ENCODE data around the gene MRPS10. TPM values are rescaled to one million over a fixed set of nuclear protein-coding genes. Genes with fewer than 3 reads are reported as not detected.

Gene MRPS10
- polyA plus RNA-seq, 2 donors: 38.3 to 47.3 TPM

DNA sequence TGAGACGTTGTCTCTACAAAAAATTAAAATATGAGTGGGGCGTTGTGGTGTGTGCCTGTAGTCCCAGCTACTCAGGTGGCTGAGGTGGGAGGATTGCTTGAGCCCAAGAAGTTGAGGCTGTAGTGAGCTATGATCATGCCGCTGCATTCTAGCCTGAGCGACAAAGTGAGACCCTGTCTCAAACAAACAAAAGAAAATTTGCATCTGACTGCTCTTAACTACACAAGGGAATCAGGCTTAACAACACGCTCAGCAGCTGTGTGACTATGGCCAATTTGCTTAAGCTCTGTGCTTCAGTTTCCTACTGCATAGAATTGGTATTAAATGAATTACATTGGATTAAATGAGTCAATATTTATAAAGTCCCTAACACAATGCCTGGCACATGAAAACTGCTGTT, 24.3 kb upstream of the MRPS10 start:
- H3K9me3 ChIP-seq (ENCODE audit: control insufficient read depth in 2 of 2, insufficient read depth in 1 of 2, low read depth in 1 of 2, low read length in 1 of 2): peaks cover 0 to 2% of the 10 kb centered on the region in 2 donors
- peaks cover 3 to 7% of the 10 kb centered on the region in 2 donors for H3K4me1 ChIP-seq (ENCODE audit: control insufficient read depth in 2 of 2, insufficient read depth in 2 of 2, low read length in 1 of 2)
- H3K36me3 ChIP-seq (ENCODE audit: control insufficient read depth in 2 of 2, insufficient read depth in 2 of 2, low read length in 1 of 2): peaks cover 0 to 10% of the 10 kb centered on the region in 2 donors
- no peaks in the 10 kb centered on the region for H3K27me3 ChIP-seq (ENCODE audit: control insufficient read depth in 1 of 2, insufficient read depth in 2 of 2, low read length in 2 of 2)
- peak overlapping the region; percentile 62 to 88 for H3K27ac ChIP-seq (ENCODE audit: low read depth in 2 of 2, low read length in 1 of 2)
- no peak overlapping the region for H3K4me3 ChIP-seq (ENCODE audit: low read depth in 1 of 2, low read length in 2 of 2)
- WGBS, 2 donors: 72 to 78% methylated on average over 5 of the region's 5 CpGs

- peaks cover 0 to 13% of the 10 kb centered on the region in 2 donors for H3K36me3 ChIP-seq (ENCODE audit: control insufficient read depth in 2 of 2, insufficient read depth in 2 of 2, low read length in 1 of 2)
- peaks cover 0 to 9% of the 10 kb centered on the region in 2 donors for H3K4me1 ChIP-seq (ENCODE audit: control insufficient read depth in 2 of 2, insufficient read depth in 2 of 2, low read length in 1 of 2)
Observed at GRCh38 chr6:42239736-42240375, 22.2 kb upstream of the MRPS10 start.

GRCh38 chr6:42239333-42239732, 21.7 kb upstream of the MRPS10 start:
- no peak overlapping the region for H3K4me3 ChIP-seq (ENCODE audit: low read depth in 1 of 2, low read length in 2 of 2)
- 55 to 72% methylated on average over 5 of the region's 5 CpGs for WGBS, 2 donors
- no peaks in the 10 kb centered on the region for H3K27me3 ChIP-seq (ENCODE audit: control insufficient read depth in 1 of 2, insufficient read depth in 2 of 2, low read length in 2 of 2)
- H3K9me3 ChIP-seq (ENCODE audit: control insufficient read depth in 2 of 2, insufficient read depth in 1 of 2, low read depth in 1 of 2, low read length in 1 of 2): peaks cover 0 to 2% of the 10 kb centered on the region in 2 donors
- peaks cover 0 to 12% of the 10 kb centered on the region in 2 donors for H3K36me3 ChIP-seq (ENCODE audit: control insufficient read depth in 2 of 2, insufficient read depth in 2 of 2, low read length in 1 of 2)
- H3K27ac ChIP-seq (ENCODE audit: low read depth in 2 of 2, low read length in 1 of 2): peak overlapping the region; percentile 92 to 96
- peaks cover 0 to 9% of the 10 kb centered on the region in 2 donors for H3K4me1 ChIP-seq (ENCODE audit: control insufficient read depth in 2 of 2, insufficient read depth in 2 of 2, low read length in 1 of 2)

More at GRCh38 chr6:42239736-42240375, 22.2 kb upstream of the MRPS10 start:
- Histone ChIP-seq H3K27ac (ENCODE audit: low read depth in 2 of 2, low read length in 1 of 2) (peak overlapping the region; percentile 92 to 96), H3K27me3 (ENCODE audit: control insufficient read depth in 1 of 2, insufficient read depth in 2 of 2, low read length in 2 of 2) (no peaks in the 10 kb centered on the region), H3K4me3 (ENCODE audit: low read depth in 1 of 2, low read length in 2 of 2) (no peak overlapping the region), H3K9me3 (ENCODE audit: control insufficient read depth in 2 of 2, insufficient read depth in 1 of 2, low read depth in 1 of 2, low read length in 1 of 2) (peaks cover 0 to 2% of the 10 kb centered on the region in 2 donors)
- WGBS, 2 donors: 54 to 64% methylated on average over 7 of the region's 7 CpGs

GRCh38 chr6:42237857-42238256, 20.2 kb upstream of the MRPS10 start:
- Histone ChIP-seq H3K27ac (ENCODE audit: low read depth in 2 of 2, low read length in 1 of 2) (no peak overlapping the region), H3K4me3 (ENCODE audit: low read depth in 1 of 2, low read length in 2 of 2) (no peak overlapping the region), H3K36me3 (ENCODE audit: control insufficient read depth in 2 of 2, insufficient read depth in 2 of 2, low read length in 1 of 2) (peaks cover 0 to 8% of the 10 kb centered on the region in 2 donors), H3K4me1 (ENCODE audit: control insufficient read depth in 2 of 2, insufficient read depth in 2 of 2, low read length in 1 of 2) (peaks cover 0 to 7% of the 10 kb centered on the region in 2 donors), H3K9me3 (ENCODE audit: control insufficient read depth in 2 of 2, insufficient read depth in 1 of 2, low read depth in 1 of 2, low read length in 1 of 2) (no peaks in the 10 kb centered on the region), H3K27me3 (ENCODE audit: control insufficient read depth in 1 of 2, insufficient read depth in 2 of 2, low read length in 2 of 2) (no peaks in the 10 kb centered on the region)
- WGBS, 2 donors: 95 to 100% methylated on average over 1 of the region's 1 CpG

DNA sequence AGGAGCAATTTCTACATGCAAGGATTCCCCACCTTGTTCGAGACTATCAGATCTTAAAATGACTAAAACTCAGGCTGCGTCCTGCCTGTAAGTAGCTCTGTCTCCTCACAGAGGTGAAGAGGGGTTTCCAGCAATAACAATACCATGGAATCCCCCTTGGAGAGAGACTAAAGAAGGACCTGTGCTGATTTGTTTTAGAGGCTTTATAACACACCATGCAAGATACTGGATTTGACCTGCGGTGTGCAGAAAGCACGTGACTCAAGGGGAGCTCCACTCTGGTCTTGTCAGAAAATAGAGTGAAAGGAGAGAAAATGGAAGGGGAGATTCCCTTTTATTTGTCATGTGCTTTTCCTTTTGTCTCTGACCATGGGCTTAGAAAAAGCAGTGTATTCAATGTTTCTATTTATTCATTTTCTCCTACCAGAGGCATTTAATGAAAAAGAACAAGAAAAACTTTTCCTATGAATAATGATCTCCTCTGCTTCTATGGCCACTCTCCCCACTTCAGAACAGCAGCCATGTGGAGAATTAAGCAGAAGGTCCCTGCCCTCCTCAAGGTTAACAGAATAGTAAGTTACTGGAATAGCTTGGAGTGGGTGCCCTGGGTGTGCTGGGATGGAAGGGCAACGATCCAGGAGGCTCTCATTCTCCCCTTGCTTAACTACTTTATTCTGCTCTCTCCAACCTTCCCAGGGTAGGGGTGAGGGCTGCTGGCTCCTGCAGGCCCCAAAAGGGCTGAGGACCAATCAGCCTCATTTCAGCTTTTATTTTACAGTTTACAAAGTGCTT, 19.2 kb upstream of the MRPS10 start:
- Histone ChIP-seq H3K4me3 (ENCODE audit: low read depth in 1 of 2, low read length in 2 of 2) (no peak overlapping the region), H3K27ac (ENCODE audit: low read depth in 2 of 2, low read length in 1 of 2) (no peak overlapping the region), H3K27me3 (ENCODE audit: control insufficient read depth in 1 of 2, insufficient read depth in 2 of 2, low read length in 2 of 2) (no peaks in the 10 kb centered on the region), H3K36me3 (ENCODE audit: control insufficient read depth in 2 of 2, insufficient read depth in 2 of 2, low read length in 1 of 2) (peaks cover 0 to 13% of the 10 kb centered on the region in 2 donors), H3K4me1 (ENCODE audit: control insufficient read depth in 2 of 2, insufficient read depth in 2 of 2, low read length in 1 of 2) (peaks cover 0 to 7% of the 10 kb centered on the region in 2 donors), H3K9me3 (ENCODE audit: control insufficient read depth in 2 of 2, insufficient read depth in 1 of 2, low read depth in 1 of 2, low read length in 1 of 2) (no peaks in the 10 kb centered on the region)
- 74 to 77% methylated on average over 5 of the region's 5 CpGs for WGBS, 2 donors

- Histone ChIP-seq H3K27me3 (ENCODE audit: control insufficient read depth in 1 of 2, insufficient read depth in 2 of 2, low read length in 2 of 2) (no peaks in the 10 kb centered on the region), H3K36me3 (ENCODE audit: control insufficient read depth in 2 of 2, insufficient read depth in 2 of 2, low read length in 1 of 2) (peaks cover 0 to 13% of the 10 kb centered on the region in 2 donors), H3K4me1 (ENCODE audit: control insufficient read depth in 2 of 2, insufficient read depth in 2 of 2, low read length in 1 of 2) (peaks cover 0 to 7% of the 10 kb centered on the region in 2 donors), H3K4me3 (ENCODE audit: low read depth in 1 of 2, low read length in 2 of 2) (no peak overlapping the region), H3K27ac (ENCODE audit: low read depth in 2 of 2, low read length in 1 of 2) (no peak overlapping the region), H3K9me3 (ENCODE audit: control insufficient read depth in 2 of 2, insufficient read depth in 1 of 2, low read depth in 1 of 2, low read length in 1 of 2) (no peaks in the 10 kb centered on the region)
- WGBS, 2 donors: 85 to 86% methylated on average over 9 of the region's 9 CpGs
Observed at GRCh38 chr6:42236030-42236429, 18.4 kb upstream of the MRPS10 start.

GRCh38 chr6:42232035-42232434, 14.4 kb upstream of the MRPS10 start:
- Histone ChIP-seq H3K4me3 (ENCODE audit: low read depth in 1 of 2, low read length in 2 of 2) (no peak overlapping the region), H3K36me3 (ENCODE audit: control insufficient read depth in 2 of 2, insufficient read depth in 2 of 2, low read length in 1 of 2) (peaks cover 0 to 20% of the 10 kb centered on the region in 2 donors), H3K4me1 (ENCODE audit: control insufficient read depth in 2 of 2, insufficient read depth in 2 of 2, low read length in 1 of 2) (peaks cover 0 to 5% of the 10 kb centered on the region in 2 donors), H3K27ac (ENCODE audit: low read depth in 2 of 2, low read length in 1 of 2) (peak overlapping the region in 1 of 2 donors; percentile 68), H3K9me3 (ENCODE audit: control insufficient read depth in 2 of 2, insufficient read depth in 1 of 2, low read depth in 1 of 2, low read length in 1 of 2) (no peaks in the 10 kb centered on the region), H3K27me3 (ENCODE audit: control insufficient read depth in 1 of 2, insufficient read depth in 2 of 2, low read length in 2 of 2) (no peaks in the 10 kb centered on the region)
- WGBS, 2 donors: 83 to 90% methylated on average over 3 of the region's 3 CpGs

- Histone ChIP-seq H3K4me1 (ENCODE audit: control insufficient read depth in 2 of 2, insufficient read depth in 2 of 2, low read length in 1 of 2) (peaks cover 0 to 3% of the 10 kb centered on the region in 2 donors), H3K27me3 (ENCODE audit: control insufficient read depth in 1 of 2, insufficient read depth in 2 of 2, low read length in 2 of 2) (no peaks in the 10 kb centered on the region), H3K36me3 (ENCODE audit: control insufficient read depth in 2 of 2, insufficient read depth in 2 of 2, low read length in 1 of 2) (peaks cover 0 to 12% of the 10 kb centered on the region in 2 donors)
Observed at GRCh38 chr6:42230345-42231321, 13.0 kb upstream of the MRPS10 start.

More at GRCh38 chr6:42230345-42231321, 13.0 kb upstream of the MRPS10 start:
- 68 to 75% methylated on average over 8 of the region's 8 CpGs for WGBS, 2 donors
- Histone ChIP-seq H3K27ac (ENCODE audit: low read depth in 2 of 2, low read length in 1 of 2) (peak overlapping the region in 1 of 2 donors; percentile 81), H3K9me3 (ENCODE audit: control insufficient read depth in 2 of 2, insufficient read depth in 1 of 2, low read depth in 1 of 2, low read length in 1 of 2) (no peaks in the 10 kb centered on the region), H3K4me3 (ENCODE audit: low read depth in 1 of 2, low read length in 2 of 2) (no peak overlapping the region)

Measured in esophagus (tissue), 2 donors.